ENCODE data around the gene DLG5. TPM values are rescaled to one million over a fixed set of nuclear protein-coding genes. Genes with fewer than 3 reads are reported as not detected.

Gene DLG5
- total RNA-seq, 2 donors from 2014 or later = 22.6 to 35.6 TPM

- no peaks in the 10 kb centered on the region for H3K4me1 ChIP-seq
- H3K36me3 ChIP-seq (replicated peaks in 1 of 2; ENCODE audit: insufficient read depth in 1 of 2, low read depth in 2 of 2) = no peaks in the 10 kb centered on the region
- DNase-seq = no peak
- intact Hi-C loops (cut with DNase I) = no loop called here
- WGBS, 2 donors = 41 to 47% methylated on average over 4 to 7 of the region's 7 CpGs
- peaks cover 0 to 8% (median 0%) of the 10 kb centered on the region in 3 donors for H3K9me3 ChIP-seq
- H3K27ac ChIP-seq = no peak overlapping the region
- H3K27me3 ChIP-seq = no peaks in the 10 kb centered on the region
- TF ChIP-seq CTCF (IDR thresholded peaks at IDR 0.05) (no peak), POLR2A (IDR thresholded peaks at IDR 0.05) (no peak)
- H3K4me3 ChIP-seq = no peak overlapping the region
- no peak for ATAC-seq
Observed at GRCh38 chr10:77949167-77949566, 22.6 kb upstream of the DLG5 start.

GRCh38 chr10:77946084-77946483 is 19.5 kb upstream of the DLG5 start:
- no peak for DNase-seq
- WGBS, 2 donors = 54 to 56% methylated on average over 2 of the region's 2 CpGs
- intact Hi-C loops (cut with DNase I) = no loop called here
- H3K4me3 ChIP-seq = no peak overlapping the region
- ATAC-seq = no peak
- no peaks in the 10 kb centered on the region for H3K27me3 ChIP-seq
- TF ChIP-seq CTCF (IDR thresholded peaks at IDR 0.05) (no peak), POLR2A (IDR thresholded peaks at IDR 0.05) (no peak)
- H3K27ac ChIP-seq = no peak overlapping the region
- peaks cover 0 to 7% (median 0%) of the 10 kb centered on the region in 3 donors for H3K9me3 ChIP-seq
- H3K36me3 ChIP-seq (replicated peaks in 1 of 2; ENCODE audit: insufficient read depth in 1 of 2, low read depth in 2 of 2) = no peaks in the 10 kb centered on the region
- H3K4me1 ChIP-seq = no peaks in the 10 kb centered on the region

- no peaks in the 10 kb centered on the region for H3K36me3 ChIP-seq (replicated peaks in 1 of 2; ENCODE audit: insufficient read depth in 1 of 2, low read depth in 2 of 2)
- TF ChIP-seq CTCF (IDR thresholded peaks at IDR 0.05) = no peak
- TF ChIP-seq POLR2A (IDR thresholded peaks at IDR 0.05) = no peak
Observed at GRCh38 chr10:77944519-77944918, 18.0 kb upstream of the DLG5 start.

GRCh38 chr10:77943121-77943901 is 16.8 kb upstream of the DLG5 start:
- H3K4me3 ChIP-seq = no peak overlapping the region
- H3K27me3 ChIP-seq = no peaks in the 10 kb centered on the region
- no peak for TF ChIP-seq POLR2A (IDR thresholded peaks at IDR 0.05)
- TF ChIP-seq CTCF (IDR thresholded peaks at IDR 0.05) = no peak
- DNase-seq (peak in 3 of 4 donors; percentile 15 to 51 (median 29)), ATAC-seq (peak; percentile 50)
- H3K27ac ChIP-seq = peak overlapping the region in 2 of 4 donors; percentile 3 to 36
- WGBS, 2 donors = 50 to 55% methylated on average over 7 to 8 of the region's 8 CpGs
- no peaks in the 10 kb centered on the region for H3K36me3 ChIP-seq (replicated peaks in 1 of 2; ENCODE audit: insufficient read depth in 1 of 2, low read depth in 2 of 2)
- H3K4me1 ChIP-seq = no peaks in the 10 kb centered on the region
- H3K9me3 ChIP-seq = no peaks in the 10 kb centered on the region
- intact Hi-C loops (cut with DNase I) = no loop called here

More at GRCh38 chr10:77944519-77944918, 18.0 kb upstream of the DLG5 start:
- Histone ChIP-seq H3K4me1 (no peaks in the 10 kb centered on the region), H3K27me3 (no peaks in the 10 kb centered on the region), H3K4me3 (no peak overlapping the region), H3K9me3 (no peaks in the 10 kb centered on the region), H3K27ac (no peak overlapping the region)
- intact Hi-C loops (cut with DNase I) = no loop called here
- no peak for ATAC-seq
- 35 to 48% methylated on average over 4 of the region's 4 CpGs for WGBS, 2 donors
- DNase-seq = no peak

GRCh38 chr10:77941790-77942189 is 15.2 kb upstream of the DLG5 start:
- Histone ChIP-seq H3K27ac (no peak overlapping the region), H3K4me3 (no peak overlapping the region), H3K4me1 (no peaks in the 10 kb centered on the region), H3K36me3 (replicated peaks in 1 of 2; ENCODE audit: insufficient read depth in 1 of 2, low read depth in 2 of 2) (no peaks in the 10 kb centered on the region), H3K27me3 (no peaks in the 10 kb centered on the region), H3K9me3 (no peaks in the 10 kb centered on the region)
- no peak for DNase-seq
- WGBS, 2 donors = 88 to 94% methylated on average over 5 to 6 of the region's 6 CpGs
- TF ChIP-seq CTCF (IDR thresholded peaks at IDR 0.05) (no peak), POLR2A (IDR thresholded peaks at IDR 0.05) (no peak)
- no peak for ATAC-seq
- intact Hi-C loops (cut with DNase I) = no loop called here
